ENCODE data around the gene HES3. TPM values are rescaled to one million over a fixed set of nuclear protein-coding genes. Genes with fewer than 3 reads are reported as not detected.

Gene HES3
- total RNA-seq, 4 donors from 2014 or later, result not detected

DNA sequence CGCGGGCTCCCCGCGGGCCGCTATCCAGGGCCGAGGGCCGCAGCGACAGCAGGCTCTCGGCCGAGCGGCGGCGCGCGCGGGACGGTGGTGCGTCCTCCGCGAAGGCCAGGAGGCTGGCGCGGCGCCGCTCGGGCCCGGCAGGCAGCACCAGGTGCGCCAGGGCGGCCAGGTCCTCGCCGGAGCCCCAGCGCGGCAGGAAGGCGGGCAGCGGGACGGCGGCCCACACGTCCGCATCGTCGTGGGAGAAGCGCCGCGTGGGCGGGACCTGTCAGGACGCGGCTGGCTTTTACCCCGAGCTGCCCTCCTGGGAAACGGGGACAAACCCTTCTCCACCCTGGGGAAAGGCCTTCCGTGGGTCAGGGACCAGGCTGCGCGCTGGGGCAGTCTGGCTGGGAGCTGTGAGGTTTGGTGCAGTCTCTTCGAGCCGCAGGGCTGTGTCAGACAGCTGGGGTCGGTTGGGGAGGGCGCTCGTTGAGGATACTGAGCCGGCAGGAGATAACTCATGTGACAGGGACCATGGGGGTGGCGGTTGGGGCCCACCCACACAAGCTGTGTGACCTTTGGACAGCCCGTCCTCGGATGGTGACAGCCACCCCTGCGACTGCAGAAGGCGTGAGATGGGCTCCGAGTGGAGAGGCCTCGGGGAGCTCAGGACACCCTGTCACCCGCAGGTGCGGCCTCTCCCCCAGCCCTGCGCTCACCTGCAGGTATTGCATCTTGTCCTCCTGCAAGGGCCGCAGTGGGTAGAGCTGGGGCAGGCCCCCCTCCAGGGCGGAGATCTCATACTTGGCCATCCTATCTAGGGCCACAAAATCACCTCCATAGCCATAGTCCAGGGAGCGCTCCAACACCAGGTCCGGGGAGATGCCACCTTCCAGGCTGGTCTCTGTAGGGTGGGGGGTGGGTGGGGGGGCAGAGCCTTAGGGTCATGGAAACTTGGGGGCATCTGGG lies 6.0 kb downstream of the HES3 start:
- Histone ChIP-seq H3K4me3 (no peak overlapping the region), H3K36me3 (no peaks in the 10 kb centered on the region), H3K4me1 (no peaks in the 10 kb centered on the region), H3K9me3 (no peaks in the 10 kb centered on the region), H3K27ac (no peak overlapping the region), H3K27me3 (peaks cover 22 to 46% (median 29%) of the 10 kb centered on the region in 3 donors)
- ATAC-seq (no peak), DNase-seq (no peak)
- no peak for TF ChIP-seq POLR2A (IDR thresholded peaks at IDR 0.05)
- TF ChIP-seq, protein P1, sequence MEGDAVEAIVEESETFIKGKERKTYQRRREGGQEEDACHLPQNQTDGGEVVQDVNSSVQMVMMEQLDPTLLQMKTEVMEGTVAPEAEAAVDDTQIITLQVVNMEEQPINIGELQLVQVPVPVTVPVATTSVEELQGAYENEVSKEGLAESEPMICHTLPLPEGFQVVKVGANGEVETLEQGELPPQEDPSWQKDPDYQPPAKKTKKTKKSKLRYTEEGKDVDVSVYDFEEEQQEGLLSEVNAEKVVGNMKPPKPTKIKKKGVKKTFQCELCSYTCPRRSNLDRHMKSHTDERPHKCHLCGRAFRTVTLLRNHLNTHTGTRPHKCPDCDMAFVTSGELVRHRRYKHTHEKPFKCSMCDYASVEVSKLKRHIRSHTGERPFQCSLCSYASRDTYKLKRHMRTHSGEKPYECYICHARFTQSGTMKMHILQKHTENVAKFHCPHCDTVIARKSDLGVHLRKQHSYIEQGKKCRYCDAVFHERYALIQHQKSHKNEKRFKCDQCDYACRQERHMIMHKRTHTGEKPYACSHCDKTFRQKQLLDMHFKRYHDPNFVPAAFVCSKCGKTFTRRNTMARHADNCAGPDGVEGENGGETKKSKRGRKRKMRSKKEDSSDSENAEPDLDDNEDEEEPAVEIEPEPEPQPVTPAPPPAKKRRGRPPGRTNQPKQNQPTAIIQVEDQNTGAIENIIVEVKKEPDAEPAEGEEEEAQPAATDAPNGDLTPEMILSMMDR (IDR thresholded peaks at IDR 0.05 in 4 of 5, conservative IDR thresholded peaks at IDR 0.05 in 1 of 5), result no peak
- in situ Hi-C loops (cut with MboI; ENCODE audit: low sequenced_read_pairs in 4 of 4), result loop anchor here (5.0 to 25.0 kb wide), 4 partner anchors 95 to 162 kb away; partner anchors contain the start of genes ESPN (in 1 of the 4) and HES2 (in 1 of the 4)
- intact Hi-C loops (cut with DNase I; ENCODE audit: low total_unique reads), result loop anchor here (5.0 kb wide), 1 partner anchor 32 kb away; no protein-coding TSS in a partner anchor

DNA sequence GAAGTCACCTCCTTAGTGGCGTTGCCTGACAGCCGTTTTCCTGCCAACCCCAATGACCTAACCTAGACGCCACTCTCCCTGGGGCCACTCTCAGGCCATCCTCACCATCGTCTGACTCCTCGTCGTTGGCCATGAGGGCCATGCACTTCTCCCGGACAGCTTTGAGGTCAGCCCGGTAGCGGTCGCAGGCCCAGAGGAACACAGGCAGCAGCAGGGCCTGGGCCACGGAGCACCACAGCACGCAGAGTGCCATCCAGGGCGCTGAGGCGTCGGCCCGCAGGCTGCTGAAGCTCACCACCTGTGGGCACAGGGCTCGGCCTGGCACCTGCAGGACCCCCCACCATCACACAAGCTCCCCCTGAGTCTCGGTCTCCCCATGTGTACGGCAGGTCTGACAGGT lies 7.3 kb downstream of the HES3 start:
- intact Hi-C loops (cut with DNase I; ENCODE audit: low total_unique reads) (no loop called here), in situ Hi-C loops (cut with MboI; ENCODE audit: low sequenced_read_pairs in 4 of 4) (loop anchor here in 2 of 4 donors (10.0 kb wide), 2 partner anchors 94 to 154 kb away; no protein-coding TSS in a partner anchor)
- no peaks in the 10 kb centered on the region for H3K36me3 ChIP-seq
- ATAC-seq (no peak), DNase-seq (no peak)
- no peak for TF ChIP-seq POLR2A (IDR thresholded peaks at IDR 0.05)
- TF ChIP-seq, protein P1 (IDR thresholded peaks at IDR 0.05 in 4 of 5, conservative IDR thresholded peaks at IDR 0.05 in 1 of 5), result no peak
- H3K27ac ChIP-seq, result no peak overlapping the region
- no peak overlapping the region for H3K4me3 ChIP-seq
- peaks cover 17 to 35% (median 18%) of the 10 kb centered on the region in 3 donors for H3K27me3 ChIP-seq
- H3K4me1 ChIP-seq, result no peaks in the 10 kb centered on the region
- H3K9me3 ChIP-seq, result no peaks in the 10 kb centered on the region

DNA sequence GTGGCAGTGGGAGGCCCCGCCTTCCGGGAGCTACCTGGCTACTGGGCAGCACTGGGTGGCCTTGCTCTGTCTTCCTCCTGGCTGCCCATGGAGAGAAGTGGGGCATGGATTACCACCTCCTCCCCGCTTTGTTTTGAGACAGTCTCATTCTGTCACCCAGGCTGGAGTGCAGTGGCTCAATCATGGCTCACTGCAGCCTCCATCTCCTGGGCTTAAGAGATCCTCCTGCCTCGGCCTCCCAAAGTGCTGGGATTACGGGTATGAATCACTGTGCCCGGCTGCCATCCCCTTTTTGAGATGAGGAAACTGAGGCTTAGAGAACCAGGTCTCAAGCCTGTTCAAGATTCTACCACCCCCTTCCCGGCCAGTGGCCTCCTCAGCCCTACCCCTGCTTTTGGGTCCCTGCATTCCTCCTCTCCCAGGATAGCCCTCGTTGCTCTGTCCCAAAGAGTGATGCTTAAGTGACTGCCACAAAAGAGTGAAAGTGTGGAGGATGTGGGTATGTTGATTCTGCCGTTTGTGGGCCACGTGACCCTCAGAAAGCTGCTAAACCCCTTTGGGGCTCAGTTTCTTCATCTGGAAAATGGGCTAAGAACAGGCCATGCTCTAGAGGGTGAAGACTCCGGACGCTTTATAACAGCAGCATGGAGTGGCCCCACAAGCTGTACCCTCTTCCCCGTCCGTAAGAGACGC lies 7.8 kb downstream of the HES3 start:
- Histone ChIP-seq H3K4me1 (no peaks in the 10 kb centered on the region), H3K4me3 (no peak overlapping the region), H3K27me3 (peaks cover 14 to 30% (median 15%) of the 10 kb centered on the region in 3 donors), H3K27ac (no peak overlapping the region), H3K36me3 (no peaks in the 10 kb centered on the region), H3K9me3 (no peaks in the 10 kb centered on the region)
- DNase-seq (no peak), ATAC-seq (no peak)
- intact Hi-C loops (cut with DNase I; ENCODE audit: low total_unique reads) (no loop called here), in situ Hi-C loops (cut with MboI; ENCODE audit: low sequenced_read_pairs in 4 of 4) (loop anchor here in 2 of 4 donors (10.0 kb wide), 2 partner anchors 93 to 153 kb away; no protein-coding TSS in a partner anchor)
- TF ChIP-seq, protein P1 (IDR thresholded peaks at IDR 0.05 in 4 of 5, conservative IDR thresholded peaks at IDR 0.05 in 1 of 5), result no peak
- TF ChIP-seq POLR2A (IDR thresholded peaks at IDR 0.05), result no peak

DNA sequence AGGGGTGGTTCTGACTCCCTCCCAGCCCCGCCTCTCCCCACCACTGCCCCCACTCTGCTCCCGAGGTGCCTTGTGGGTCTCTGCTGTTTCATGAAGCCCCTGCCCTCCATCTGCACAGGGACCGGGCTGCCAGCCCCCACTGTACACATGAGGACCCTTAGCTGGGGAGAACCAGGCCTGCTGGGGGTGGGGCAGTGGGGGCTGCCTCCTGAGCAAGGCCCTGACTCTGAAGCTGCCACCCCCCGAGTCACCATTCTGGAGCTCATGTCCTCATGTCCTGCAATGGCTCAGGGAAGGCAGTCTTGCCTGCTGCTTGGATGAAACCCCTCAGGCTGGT lies 8.4 kb downstream of the HES3 start:
- DNase-seq, result no peak
- no peaks in the 10 kb centered on the region for H3K36me3 ChIP-seq
- in situ Hi-C loops (cut with MboI; ENCODE audit: low sequenced_read_pairs in 4 of 4) (loop anchor here in 2 of 4 donors (10.0 kb wide), 2 partner anchors 92 to 152 kb away; no protein-coding TSS in a partner anchor), intact Hi-C loops (cut with DNase I; ENCODE audit: low total_unique reads) (no loop called here)
- no peak for ATAC-seq
- H3K4me1 ChIP-seq, result no peaks in the 10 kb centered on the region
- H3K27ac ChIP-seq, result no peak overlapping the region
- H3K27me3 ChIP-seq, result peaks cover 14 to 29% (median 15%) of the 10 kb centered on the region in 3 donors
- no peaks in the 10 kb centered on the region for H3K9me3 ChIP-seq
- H3K4me3 ChIP-seq, result no peak overlapping the region
- TF ChIP-seq, protein P1 (IDR thresholded peaks at IDR 0.05 in 4 of 5, conservative IDR thresholded peaks at IDR 0.05 in 1 of 5), result no peak
- TF ChIP-seq POLR2A (IDR thresholded peaks at IDR 0.05), result no peak
